Muscle layer of duodenum (tissue), 2 donors: ENCODE results near the gene SLC6A8.
"Not testable (repeated sequence)": the region's sequence is repeated elsewhere in the genome, so short reads cannot be mapped to it uniquely, and the experiment has no call there.

Source experiments
- H3K27ac ChIP-seq: one replicate; pipeline ENCODE4 v1.7.0; 2013; ENCODE audit warnings: mild to moderate bottlenecking, low read length
- H3K27me3 ChIP-seq: one replicate; pipeline ENCODE4 v1.7.0; 2013; ENCODE audit warnings: low read depth, mild to moderate bottlenecking, control low read depth, low read length
- H3K36me3 ChIP-seq, 2 donors: one replicate each; pipeline ENCODE4 v1.7.0; 2013; ENCODE audit warnings: low read length in 2 of 2, control low read depth in 1 of 2, mild to moderate bottlenecking in 1 of 2; ENCODE audit not compliant: insufficient read depth in 2 of 2, control insufficient read depth in 1 of 2
- H3K4me1 ChIP-seq, 2 donors: one replicate each; pipeline ENCODE4 v1.7.0; 2013; ENCODE audit warnings: low read length in 2 of 2, mild to moderate bottlenecking in 2 of 2, control low read depth in 1 of 2, moderate library complexity in 1 of 2; ENCODE audit not compliant: insufficient read depth in 2 of 2, control insufficient read depth in 1 of 2
- H3K4me3 ChIP-seq, 2 donors: one replicate each; pipeline ENCODE4 v1.7.0; 2013; ENCODE audit warnings: low read length in 2 of 2, low read depth in 1 of 2, mild to moderate bottlenecking in 1 of 2
- H3K9me3 ChIP-seq, 2 donors: one replicate each; pipeline ENCODE4 v1.7.0; 2013; ENCODE audit warnings: low read length in 2 of 2, control low read depth in 1 of 2, mild to moderate bottlenecking in 1 of 2; ENCODE audit not compliant: control insufficient read depth in 1 of 2
- donor health status: healthy.

The SLC6A8 gene

DNA sequence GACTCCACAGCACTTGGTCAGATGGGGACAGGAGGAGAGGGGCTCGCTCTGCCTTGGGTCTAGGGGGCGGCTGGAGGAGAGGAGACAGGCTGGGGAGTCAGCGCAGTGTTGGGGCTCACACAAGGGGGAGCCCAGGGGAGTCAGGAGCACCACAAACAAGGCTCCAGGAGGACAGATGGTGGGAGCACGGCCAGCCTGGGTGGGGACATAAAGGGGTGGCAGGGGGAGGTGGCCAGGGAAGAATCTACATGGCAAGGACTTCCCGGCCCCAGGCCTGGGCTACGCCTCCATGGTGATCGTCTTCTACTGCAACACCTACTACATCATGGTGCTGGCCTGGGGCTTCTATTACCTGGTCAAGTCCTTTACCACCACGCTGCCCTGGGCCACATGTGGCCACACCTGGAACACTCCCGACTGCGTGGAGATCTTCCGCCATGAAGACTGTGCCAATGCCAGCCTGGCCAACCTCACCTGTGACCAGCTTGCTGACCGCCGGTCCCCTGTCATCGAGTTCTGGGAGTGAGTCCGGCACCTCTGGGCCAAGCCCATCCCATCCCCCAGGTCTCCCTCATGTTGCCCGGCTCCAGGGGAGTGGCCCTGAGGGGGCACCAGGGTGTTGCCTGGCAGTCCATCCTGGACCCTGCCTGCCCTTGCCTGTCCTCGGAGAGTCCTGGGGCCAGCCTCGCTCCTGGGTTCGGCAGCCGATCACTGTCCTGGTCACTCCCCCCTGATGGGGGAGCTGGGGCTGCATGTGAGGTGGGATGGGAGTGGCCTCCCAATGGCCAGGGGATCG lies 3.5 kb downstream of the SLC6A8 start:
- H3K27me3 ChIP-seq, H3K4me3 ChIP-seq, H3K27ac ChIP-seq, H3K36me3 ChIP-seq, H3K4me1 ChIP-seq, H3K9me3 ChIP-seq: not testable (repeated sequence)

DNA sequence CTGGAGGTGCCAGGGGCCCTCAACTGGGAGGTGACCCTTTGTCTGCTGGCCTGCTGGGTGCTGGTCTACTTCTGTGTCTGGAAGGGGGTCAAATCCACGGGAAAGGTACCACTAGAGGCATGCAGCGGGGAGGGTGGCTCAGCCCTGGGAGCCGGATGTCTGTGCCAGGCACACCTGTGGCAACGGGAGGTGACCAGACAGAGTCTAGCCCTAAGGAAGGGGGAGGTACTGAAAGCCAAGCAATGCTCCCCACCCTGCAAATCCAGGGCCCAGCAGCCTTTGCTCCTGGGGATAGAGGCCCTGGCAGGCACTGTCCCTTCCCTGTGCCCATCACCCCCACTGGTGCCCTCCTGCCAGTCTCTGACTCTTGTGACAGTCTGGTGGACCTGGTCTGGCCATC lies 4.3 kb downstream of the SLC6A8 start:
- no peaks in the 10 kb centered on the region for H3K27me3 ChIP-seq
- H3K4me3 ChIP-seq = no peak overlapping the region
- no peaks in the 10 kb centered on the region for H3K36me3 ChIP-seq
- no peak overlapping the region for H3K27ac ChIP-seq
- no peaks in the 10 kb centered on the region for H3K9me3 ChIP-seq
- H3K4me1 ChIP-seq = no peaks in the 10 kb centered on the region

DNA sequence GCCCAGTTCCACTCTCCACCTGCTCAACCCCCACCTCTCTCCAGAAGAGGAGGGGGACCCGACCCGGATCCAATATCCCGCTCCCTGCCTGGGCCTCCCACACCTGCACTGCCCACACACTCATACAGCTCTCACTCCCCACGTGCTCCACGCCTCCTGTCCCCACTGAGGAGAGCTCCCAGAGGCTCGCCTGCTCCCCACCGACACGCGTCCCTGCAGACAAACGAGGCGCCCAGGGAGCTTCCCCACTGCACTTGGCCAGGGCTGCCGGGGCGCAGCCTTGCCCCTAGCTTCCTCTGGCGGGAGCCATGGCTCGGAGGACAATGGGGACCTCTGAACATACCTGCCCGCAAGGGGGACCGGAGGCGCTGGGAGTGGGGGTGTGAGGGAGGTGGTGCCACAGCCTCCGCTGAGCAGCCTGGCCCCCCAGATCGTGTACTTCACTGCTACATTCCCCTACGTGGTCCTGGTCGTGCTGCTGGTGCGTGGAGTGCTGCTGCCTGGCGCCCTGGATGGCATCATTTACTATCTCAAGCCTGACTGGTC lies 5.0 kb downstream of the SLC6A8 start:
- Histone ChIP-seq H3K9me3 (no peaks in the 10 kb centered on the region), H3K4me1 (no peaks in the 10 kb centered on the region), H3K4me3 (no peak overlapping the region), H3K27me3 (no peaks in the 10 kb centered on the region), H3K27ac (no peak overlapping the region), H3K36me3 (no peaks in the 10 kb centered on the region)

DNA sequence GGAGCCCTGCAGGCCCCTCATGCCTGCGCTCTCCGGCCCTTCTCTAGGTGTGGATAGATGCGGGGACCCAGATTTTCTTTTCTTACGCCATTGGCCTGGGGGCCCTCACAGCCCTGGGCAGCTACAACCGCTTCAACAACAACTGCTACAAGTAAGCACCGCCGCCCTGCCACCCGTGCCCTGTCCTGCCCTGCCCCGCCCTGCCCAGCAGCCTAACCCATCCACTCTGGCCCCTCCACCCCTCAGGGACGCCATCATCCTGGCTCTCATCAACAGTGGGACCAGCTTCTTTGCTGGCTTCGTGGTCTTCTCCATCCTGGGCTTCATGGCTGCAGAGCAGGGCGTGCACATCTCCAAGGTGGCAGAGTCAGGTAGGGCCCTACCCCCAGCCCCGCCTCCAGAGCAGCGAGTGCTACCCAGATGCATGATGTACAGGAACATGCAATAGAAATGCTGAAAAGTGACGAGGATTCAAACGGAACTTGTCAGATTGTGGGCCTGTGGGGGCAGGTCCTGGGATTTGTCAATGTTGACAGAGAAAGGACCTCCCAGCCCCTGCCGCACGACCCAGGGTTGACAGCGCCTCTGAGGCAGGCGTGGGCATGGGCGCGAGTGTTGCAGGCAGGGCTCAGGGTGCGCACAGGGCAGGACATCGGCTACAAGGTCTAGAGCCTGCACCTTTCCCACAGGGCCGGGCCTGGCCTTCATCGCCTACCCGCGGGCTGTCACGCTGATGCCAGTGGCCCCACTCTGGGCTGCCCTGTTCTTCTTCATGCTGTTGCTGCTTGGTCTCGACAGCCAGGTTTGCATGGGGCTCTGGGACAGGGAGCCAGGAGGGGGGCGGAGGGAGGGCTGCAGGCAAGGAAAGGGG lies 5.7 kb downstream of the SLC6A8 start:
- no peak overlapping the region for H3K4me3 ChIP-seq
- no peaks in the 10 kb centered on the region for H3K36me3 ChIP-seq
- H3K4me1 ChIP-seq = no peaks in the 10 kb centered on the region
- H3K9me3 ChIP-seq = no peaks in the 10 kb centered on the region
- H3K27me3 ChIP-seq = no peaks in the 10 kb centered on the region
- H3K27ac ChIP-seq = no peak overlapping the region

DNA sequence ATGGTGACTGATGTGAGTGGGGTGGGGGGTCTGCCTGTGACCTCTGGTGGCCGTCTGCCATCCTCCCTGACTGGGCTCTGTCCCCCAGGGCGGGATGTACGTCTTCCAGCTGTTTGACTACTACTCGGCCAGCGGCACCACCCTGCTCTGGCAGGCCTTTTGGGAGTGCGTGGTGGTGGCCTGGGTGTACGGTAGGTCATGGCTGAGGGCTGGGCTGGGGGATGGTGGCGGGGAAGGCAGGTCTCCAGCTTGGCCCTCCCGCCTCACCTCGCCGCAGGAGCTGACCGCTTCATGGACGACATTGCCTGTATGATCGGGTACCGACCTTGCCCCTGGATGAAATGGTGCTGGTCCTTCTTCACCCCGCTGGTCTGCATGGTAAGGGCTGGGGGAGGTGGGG lies 6.5 kb downstream of the SLC6A8 start:
- not testable (repeated sequence) for H3K36me3 ChIP-seq, H3K9me3 ChIP-seq, H3K4me1 ChIP-seq, H3K27me3 ChIP-seq, H3K4me3 ChIP-seq, H3K27ac ChIP-seq

DNA sequence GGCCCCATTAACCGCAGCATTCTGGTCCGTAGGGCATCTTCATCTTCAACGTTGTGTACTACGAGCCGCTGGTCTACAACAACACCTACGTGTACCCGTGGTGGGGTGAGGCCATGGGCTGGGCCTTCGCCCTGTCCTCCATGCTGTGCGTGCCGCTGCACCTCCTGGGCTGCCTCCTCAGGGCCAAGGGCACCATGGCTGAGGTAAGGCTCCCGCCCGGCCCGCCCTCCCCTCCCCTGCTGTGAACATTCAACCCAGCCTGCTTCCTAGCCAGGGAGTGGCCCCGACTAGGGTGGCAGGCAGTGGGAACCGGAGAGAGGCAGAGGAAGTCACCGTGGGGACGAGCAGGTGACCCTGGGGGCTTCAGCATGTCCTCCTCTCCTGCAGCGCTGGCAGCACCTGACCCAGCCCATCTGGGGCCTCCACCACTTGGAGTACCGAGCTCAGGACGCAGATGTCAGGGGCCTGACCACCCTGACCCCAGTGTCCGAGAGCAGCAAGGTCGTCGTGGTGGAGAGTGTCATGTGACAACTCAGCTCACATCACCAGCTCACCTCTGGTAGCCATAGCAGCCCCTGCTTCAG lies 7.1 kb downstream of the SLC6A8 start:
- Histone ChIP-seq H3K27me3 (no peaks in the 10 kb centered on the region), H3K4me1 (no peaks in the 10 kb centered on the region), H3K27ac (no peak overlapping the region), H3K4me3 (no peak overlapping the region), H3K36me3 (no peaks in the 10 kb centered on the region), H3K9me3 (no peaks in the 10 kb centered on the region)

DNA sequence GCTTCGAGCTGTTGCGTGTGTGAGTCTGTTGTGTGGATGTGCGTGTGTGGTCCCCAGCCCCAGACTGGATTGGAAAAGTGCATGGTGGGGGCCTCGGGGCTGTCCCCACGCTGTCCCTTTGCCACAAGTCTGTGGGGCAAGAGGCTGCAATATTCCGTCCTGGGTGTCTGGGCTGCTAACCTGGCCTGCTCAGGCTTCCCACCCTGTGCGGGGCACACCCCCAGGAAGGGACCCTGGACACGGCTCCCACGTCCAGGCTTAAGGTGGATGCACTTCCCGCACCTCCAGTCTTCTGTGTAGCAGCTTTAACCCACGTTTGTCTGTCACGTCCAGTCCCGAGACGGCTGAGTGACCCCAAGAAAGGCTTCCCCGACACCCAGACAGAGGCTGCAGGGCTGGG lies 8.4 kb downstream of the SLC6A8 start:
- H3K4me1 ChIP-seq = no peaks in the 10 kb centered on the region
- H3K9me3 ChIP-seq = no peaks in the 10 kb centered on the region

DNA sequence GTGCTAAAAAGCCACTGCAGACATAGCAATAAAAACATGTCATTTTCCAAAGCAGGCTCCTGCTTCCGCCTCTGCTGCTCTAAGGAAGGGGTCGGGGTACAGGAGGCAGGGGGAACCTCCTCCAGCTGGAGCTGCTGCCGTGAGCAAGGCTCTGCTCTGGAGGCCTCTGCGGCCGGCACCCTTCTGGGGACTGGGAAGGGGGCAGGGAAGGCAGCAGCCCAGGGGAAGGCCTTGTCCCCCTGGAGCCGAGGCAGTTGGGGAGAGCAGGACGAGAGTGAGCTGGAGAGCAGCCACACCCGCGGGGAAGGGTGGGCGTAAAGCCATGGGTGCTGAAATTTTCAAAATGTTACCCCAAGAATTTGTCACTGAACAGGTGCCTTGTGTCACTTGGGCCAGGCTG lies 8.8 kb downstream of the SLC6A8 start:
- not testable (repeated sequence) for H3K36me3 ChIP-seq, H3K27ac ChIP-seq, H3K4me1 ChIP-seq, H3K9me3 ChIP-seq, H3K27me3 ChIP-seq, H3K4me3 ChIP-seq

More for the DNA sequence above, 8.4 kb downstream of the SLC6A8 start:
- Histone ChIP-seq H3K4me3 (no peak overlapping the region), H3K27me3 (no peaks in the 10 kb centered on the region), H3K27ac (no peak overlapping the region), H3K36me3 (peaks cover 0 to under 1% of the 10 kb centered on the region in 2 donors)

DNA sequence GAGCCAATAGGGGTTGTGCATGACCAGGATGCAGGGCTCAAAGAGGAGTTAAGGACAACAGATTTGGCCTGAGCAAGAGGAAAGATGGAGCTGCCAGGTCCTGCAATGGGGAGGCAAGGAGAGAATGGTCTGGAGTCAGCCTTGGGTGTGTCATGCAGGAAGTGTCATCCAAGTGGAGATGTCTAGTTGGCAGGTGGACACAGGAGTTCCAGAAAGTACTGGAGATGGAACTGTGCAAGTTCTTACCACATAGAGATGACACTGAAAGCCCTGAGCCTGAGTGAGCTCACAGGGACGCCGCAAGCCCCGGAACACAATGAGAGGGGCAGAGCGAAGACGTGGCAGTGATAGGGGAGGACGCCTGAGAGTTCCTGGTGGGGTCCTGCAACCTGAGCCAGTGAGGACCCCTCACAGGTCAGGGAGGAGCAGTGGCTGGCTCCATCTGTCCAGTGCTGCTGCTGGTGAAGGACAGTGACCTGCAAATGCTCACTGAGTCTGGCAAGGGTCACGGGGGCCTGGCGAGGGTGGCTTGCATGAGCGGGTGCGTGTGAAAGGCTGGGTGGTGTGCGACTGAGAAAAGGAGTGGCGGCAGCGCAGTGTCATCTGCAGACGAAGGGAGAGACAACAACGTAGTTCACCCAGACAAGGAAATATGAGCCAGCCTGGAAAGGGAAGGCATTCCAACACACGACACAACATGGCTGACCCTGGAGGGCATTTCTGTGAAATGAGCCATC lies 9.4 kb downstream of the SLC6A8 start:
- H3K4me3 ChIP-seq, H3K4me1 ChIP-seq, H3K27ac ChIP-seq, H3K36me3 ChIP-seq, H3K27me3 ChIP-seq, H3K9me3 ChIP-seq: not testable (repeated sequence)

DNA sequence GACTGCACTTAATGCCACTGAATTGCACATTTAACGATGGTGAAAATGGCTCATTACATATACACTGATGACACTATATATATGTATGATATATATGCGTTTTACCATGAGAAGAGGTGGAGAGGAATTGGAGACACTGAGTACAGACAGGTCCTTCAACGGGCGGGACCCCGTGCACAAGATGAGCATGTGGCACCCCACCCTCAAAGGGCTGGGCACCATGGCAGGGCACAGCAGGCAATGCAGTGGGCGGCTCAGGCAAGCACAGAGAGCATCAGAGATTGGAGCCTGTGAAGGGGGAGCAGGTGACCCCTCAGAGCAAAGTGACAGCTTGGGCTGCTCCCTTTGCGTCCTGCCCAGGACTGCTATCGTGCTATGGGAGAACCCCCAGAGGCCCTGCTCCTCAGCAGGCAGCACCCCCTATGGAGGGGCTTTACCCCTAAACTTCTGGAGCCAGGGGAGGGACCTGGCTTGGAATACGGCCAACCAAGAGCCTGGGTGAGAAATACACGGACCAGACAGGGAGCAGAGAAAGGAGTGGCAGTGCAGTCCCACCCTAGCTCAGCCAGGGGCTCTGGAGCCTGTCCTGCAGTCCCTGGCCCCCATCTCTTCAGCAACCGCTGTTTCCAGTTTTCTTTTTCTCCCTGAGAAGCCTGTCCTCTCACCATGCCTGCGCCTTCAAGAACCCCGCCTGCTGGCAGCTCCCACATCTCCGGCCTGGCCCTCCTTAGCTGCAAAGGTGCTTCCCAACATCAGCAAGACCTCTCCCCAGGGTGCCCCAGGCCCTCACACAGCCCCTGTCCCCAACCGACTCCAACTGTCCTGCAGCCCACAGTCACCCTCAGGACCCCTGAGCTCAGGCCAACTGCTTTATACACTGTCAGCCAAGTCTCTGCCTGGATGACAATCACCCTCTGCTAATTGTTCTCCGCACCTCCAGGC lies 10.5 kb downstream of the SLC6A8 start:
- Histone ChIP-seq H3K4me3 (no peak overlapping the region), H3K9me3 (no peaks in the 10 kb centered on the region), H3K4me1 (peaks cover 0 to 2% of the 10 kb centered on the region in 2 donors), H3K27me3 (no peaks in the 10 kb centered on the region), H3K27ac (no peak overlapping the region), H3K36me3 (peaks cover 0 to 8% of the 10 kb centered on the region in 2 donors)
